Glomerular visceral epithelial cell (primary cell): Measurements from ENCODE around the gene MICA.

Source experiments
- DNase-seq: peaks from one replicate; pipeline ENCODE4 v3.0.0-alpha.2; 2016; ENCODE audit errors: extremely low spot score

MICA gene

DNA sequence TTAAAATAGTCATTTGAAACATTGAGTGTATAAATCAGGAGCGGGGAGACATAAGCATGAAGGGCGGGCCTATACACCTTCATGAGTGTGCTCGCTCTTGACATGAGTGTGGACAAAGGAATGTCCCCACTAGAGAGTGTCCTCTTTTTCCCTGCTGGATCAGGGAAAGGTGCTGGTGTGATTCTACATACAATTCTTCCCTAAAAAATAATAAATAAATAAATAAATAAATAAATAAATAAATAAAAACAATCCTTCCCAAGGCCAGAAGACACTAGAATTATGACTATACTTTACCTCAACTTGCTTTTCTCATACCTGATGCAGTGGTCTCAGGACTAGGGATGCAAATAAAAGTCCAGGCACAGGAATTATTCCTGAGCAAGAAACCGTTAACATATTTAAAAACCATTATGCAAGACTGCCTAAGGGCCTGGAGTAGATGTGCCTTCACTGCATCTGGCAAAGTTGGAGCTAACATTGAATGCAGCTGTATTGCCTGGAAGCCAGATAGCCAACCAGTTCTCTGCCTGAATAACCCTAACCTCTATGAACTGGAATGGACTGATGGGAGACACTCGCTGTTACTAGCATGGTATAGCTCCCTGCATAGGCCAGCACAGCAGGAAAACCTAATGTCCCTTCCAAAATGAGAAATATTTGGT lies 57.1 kb downstream of the MICA start:
- no peak for DNase-seq

DNA sequence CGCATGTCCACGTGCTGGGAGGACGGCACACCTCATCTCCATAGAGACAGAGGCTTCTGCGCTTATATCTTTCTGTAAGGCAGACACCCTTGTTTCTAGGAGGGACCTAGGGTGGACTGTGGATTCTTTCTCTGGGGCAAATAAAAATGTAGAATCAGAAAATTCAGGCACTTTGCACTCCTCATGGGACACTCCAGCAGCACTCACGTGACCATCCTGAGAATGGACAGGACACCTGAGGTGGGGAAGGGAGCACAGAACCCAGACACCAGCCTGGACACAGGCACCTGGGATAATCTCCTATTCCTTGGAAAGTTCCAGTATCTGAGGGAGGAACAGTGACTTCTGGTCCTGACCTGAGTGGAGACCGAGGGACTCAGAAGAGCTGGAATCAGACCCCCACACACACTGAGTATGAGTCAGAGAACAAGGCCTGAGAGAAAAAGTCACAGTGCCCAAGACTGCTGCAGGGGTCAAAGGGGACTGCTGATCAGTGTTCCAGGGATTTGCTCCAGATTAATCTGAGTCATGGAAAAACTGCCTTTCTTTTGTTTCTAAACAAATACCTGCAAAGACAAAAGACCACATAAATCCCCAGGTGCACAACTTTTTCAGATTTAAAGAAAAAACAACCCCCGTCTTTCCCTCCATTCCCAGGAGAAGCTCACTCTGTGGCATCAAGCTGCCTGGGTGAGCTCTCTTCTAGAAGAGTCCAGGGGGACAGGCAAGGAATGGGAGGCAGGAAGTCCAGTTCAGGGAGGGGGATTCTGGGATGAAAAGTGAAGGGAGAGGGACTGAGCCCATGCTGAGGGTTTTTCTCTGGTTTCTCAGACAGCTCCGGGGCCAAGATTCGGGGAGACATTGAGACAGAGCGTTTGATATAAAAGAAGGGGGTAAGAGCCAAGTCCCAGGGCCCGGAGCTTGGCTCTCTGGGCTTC lies 58.9 kb downstream of the MICA start:
- DNase-seq, result peak; percentile 18

- peak; percentile 94 for DNase-seq
These were observed 59.8 kb downstream of the MICA start for GRCh38 chr6:31462964-31463870.

- no peak for DNase-seq
These were observed 61.1 kb downstream of the MICA start for GRCh38 chr6:31464252-31465184.
